ENCODE data around the gene MS4A5. TPM values are rescaled to one million over a fixed set of nuclear protein-coding genes. Genes with fewer than 3 reads are reported as not detected.

MS4A5 gene
- total RNA-seq, 4 donors from 2014 or later: not detected

DNA sequence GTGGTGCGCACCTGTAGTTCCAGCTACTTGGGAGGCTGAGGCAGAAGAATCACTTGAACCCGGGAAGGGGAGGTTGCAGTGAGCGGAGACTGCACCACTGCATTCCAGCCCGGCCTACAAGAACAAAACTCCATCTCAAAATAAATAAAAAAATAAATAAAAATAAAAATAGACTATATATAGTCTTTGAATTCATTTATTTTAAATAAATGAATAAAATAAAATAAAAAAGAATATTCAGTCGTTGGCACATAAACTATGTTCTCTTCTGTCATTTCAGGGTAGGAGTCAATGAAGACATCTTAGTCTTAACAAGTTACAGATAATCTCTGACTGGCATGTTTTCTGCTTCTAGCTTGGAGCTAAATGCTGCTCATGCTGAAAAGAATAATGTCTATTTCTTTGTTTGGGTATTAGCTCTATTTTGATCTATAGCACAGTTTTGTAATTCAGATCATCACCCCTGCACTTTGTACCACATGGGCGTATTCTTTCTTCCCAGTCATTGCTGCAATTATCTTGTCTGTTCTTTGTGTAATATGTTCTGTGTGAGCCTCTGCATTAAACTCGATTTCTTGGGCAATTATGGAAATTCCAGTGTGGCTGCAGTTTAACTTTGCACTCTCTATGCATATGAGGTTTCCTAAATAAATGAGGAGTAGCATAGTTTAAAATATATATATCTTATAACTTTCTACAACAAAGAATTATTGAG is 34.5 kb upstream of the MS4A5 start:
- H3K27me3 ChIP-seq: no peaks in the 10 kb centered on the region
- TF ChIP-seq, protein P1, sequence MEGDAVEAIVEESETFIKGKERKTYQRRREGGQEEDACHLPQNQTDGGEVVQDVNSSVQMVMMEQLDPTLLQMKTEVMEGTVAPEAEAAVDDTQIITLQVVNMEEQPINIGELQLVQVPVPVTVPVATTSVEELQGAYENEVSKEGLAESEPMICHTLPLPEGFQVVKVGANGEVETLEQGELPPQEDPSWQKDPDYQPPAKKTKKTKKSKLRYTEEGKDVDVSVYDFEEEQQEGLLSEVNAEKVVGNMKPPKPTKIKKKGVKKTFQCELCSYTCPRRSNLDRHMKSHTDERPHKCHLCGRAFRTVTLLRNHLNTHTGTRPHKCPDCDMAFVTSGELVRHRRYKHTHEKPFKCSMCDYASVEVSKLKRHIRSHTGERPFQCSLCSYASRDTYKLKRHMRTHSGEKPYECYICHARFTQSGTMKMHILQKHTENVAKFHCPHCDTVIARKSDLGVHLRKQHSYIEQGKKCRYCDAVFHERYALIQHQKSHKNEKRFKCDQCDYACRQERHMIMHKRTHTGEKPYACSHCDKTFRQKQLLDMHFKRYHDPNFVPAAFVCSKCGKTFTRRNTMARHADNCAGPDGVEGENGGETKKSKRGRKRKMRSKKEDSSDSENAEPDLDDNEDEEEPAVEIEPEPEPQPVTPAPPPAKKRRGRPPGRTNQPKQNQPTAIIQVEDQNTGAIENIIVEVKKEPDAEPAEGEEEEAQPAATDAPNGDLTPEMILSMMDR (IDR thresholded peaks at IDR 0.05): no peak
- TF ChIP-seq POLR2A (IDR thresholded peaks at IDR 0.05): no peak
- no peaks in the 10 kb centered on the region for H3K9me3 ChIP-seq
- H3K4me1 ChIP-seq: no peaks in the 10 kb centered on the region
- DNase-seq: no peak
- no peak overlapping the region for H3K27ac ChIP-seq
- no peak overlapping the region for H3K4me3 ChIP-seq
- no peaks in the 10 kb centered on the region for H3K36me3 ChIP-seq

DNA sequence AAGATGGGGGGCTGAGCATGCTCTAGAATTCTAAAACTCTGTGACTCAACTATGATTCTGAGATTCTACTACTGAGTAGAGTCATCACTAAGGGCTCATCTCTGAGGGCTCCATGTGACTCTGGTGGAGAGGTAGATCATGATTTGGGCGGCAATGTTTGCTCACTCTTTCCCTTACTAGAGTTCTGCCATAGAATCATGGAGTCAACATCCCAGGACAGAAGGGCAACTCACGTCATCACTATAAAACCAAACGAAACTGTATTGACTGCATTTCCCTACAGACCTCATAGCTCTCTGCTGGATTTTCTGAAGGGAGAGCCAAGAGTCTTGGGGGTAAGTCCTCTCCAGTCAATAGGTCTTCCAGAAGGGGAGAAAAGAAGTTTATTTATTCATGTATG is 33.0 kb upstream of the MS4A5 start, which contains the start of gene MS4A14:
MS4A14 (plus strand) TSS at position 78 of the 400 bp plus-strand sequence; CDS start at position 198, 120 bp downstream.
- Histone ChIP-seq H3K4me3 (no peak within 1 kb of the TSS), H3K9me3 (no peaks in the 10 kb centered on the region), H3K27ac (peak within 1 kb of the TSS in 1 of 4 donors; percentile 61), H3K4me1 (no peaks in the 10 kb centered on the region), H3K27me3 (no peaks in the 10 kb centered on the region), H3K36me3 (no peaks in the 10 kb centered on the region)
- TF ChIP-seq POLR2A (IDR thresholded peaks at IDR 0.05): no peak
- TF ChIP-seq, protein P1 (IDR thresholded peaks at IDR 0.05): no peak
- no peak for DNase-seq

- H3K4me1 ChIP-seq: no peaks in the 10 kb centered on the region
- no peak for TF ChIP-seq POLR2A (IDR thresholded peaks at IDR 0.05)
- TF ChIP-seq, protein P1 (IDR thresholded peaks at IDR 0.05): no peak
- H3K9me3 ChIP-seq: no peaks in the 10 kb centered on the region
- no peaks in the 10 kb centered on the region for H3K36me3 ChIP-seq
- no peaks in the 10 kb centered on the region for H3K27me3 ChIP-seq
- peak in 1 of 3 donors; percentile 44 for DNase-seq
- H3K27ac ChIP-seq: peak overlapping the region in 1 of 4 donors; percentile 61
- H3K4me3 ChIP-seq: no peak overlapping the region
Observed at GRCh38 chr11:60396799-60397198, 32.6 kb upstream of the MS4A5 start.

DNA sequence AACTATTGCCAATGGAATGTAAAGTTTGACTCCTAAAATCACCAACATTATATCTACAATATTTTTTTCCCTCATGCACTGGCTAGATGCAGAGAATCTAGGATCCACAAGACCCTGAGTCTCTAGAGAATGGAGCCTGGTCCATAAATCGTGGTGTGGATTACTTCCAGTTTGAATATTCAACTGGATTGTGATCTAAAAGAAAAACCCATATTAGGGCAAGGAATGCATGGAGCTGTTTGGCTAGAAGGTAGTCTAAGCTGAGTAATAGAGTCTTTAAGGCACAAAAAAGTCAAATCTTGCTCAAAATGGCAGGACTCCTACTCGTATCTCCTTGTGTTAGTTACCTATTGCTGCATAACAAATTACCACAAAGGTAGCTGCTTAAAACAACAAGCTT is 9.4 kb upstream of the MS4A5 start:
- no peak for TF ChIP-seq POLR2A (IDR thresholded peaks at IDR 0.05)
- TF ChIP-seq, protein P1 (IDR thresholded peaks at IDR 0.05): no peak
- no peak overlapping the region for H3K4me3 ChIP-seq
- no peak for DNase-seq
- H3K27ac ChIP-seq: no peak overlapping the region
- H3K27me3 ChIP-seq: no peaks in the 10 kb centered on the region
- no peaks in the 10 kb centered on the region for H3K36me3 ChIP-seq
- no peaks in the 10 kb centered on the region for H3K9me3 ChIP-seq
- H3K4me1 ChIP-seq: no peaks in the 10 kb centered on the region

DNA sequence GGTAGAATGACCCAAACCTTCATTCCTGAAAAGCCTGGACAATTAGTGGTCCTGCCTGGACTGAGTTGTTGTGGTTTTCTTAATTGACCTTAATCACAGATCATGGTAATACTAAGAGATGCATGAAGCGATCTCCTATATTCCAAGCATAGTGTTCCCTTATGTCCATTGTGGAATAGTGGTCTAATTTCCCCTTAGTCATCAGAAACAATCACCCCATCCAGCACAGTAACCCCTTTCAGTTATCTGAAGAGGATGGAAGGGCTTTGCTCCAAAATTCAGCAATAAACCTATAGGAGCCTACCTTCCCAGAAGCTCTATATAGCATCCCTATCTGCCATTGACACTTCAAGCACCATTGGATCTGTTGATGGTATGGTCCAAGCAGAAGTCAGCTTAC is 6.8 kb upstream of the MS4A5 start:
- Histone ChIP-seq H3K36me3 (no peaks in the 10 kb centered on the region), H3K9me3 (no peaks in the 10 kb centered on the region), H3K4me1 (no peaks in the 10 kb centered on the region), H3K27me3 (no peaks in the 10 kb centered on the region), H3K27ac (no peak overlapping the region), H3K4me3 (no peak overlapping the region)
- DNase-seq: no peak
- TF ChIP-seq, protein P1 (IDR thresholded peaks at IDR 0.05): no peak
- no peak for TF ChIP-seq POLR2A (IDR thresholded peaks at IDR 0.05)
